Testis (tissue), 5 donors: ENCODE measurements around the gene NR2E1. TPM values are rescaled to one million over a fixed set of nuclear protein-coding genes. Genes with fewer than 3 reads are reported as not detected.

Experiments
- DNase-seq: peaks from one replicate; pipeline ENCODE4 v3.0.0-alpha.2; 2019
- H3K27ac ChIP-seq, 2 donors: fragments of 200-600 bp; sonication (generic); one replicate each; pipeline ENCODE4 v1.5.1; 2019
- H3K27me3 ChIP-seq: fragments of 200-600 bp; sonication (generic); one replicate; pipeline ENCODE4 v1.5.1; 2019
- H3K36me3 ChIP-seq: fragments of 200-600 bp; sonication (generic); one replicate; pipeline ENCODE4 v1.5.1; 2017; ENCODE audit warnings: low read depth; ENCODE audit errors: missing control alignments
- H3K4me1 ChIP-seq: fragments of 200-600 bp; sonication (generic); one replicate; pipeline ENCODE4 v1.5.1; 2019
- H3K4me3 ChIP-seq, 2 donors: fragments of 200-600 bp; sonication (generic); one replicate each; pipeline ENCODE4 v1.5.1; 2017 to 2019
- H3K9me3 ChIP-seq: fragments of 200-600 bp; sonication (generic); one replicate; pipeline ENCODE4 v1.5.1; 2017
- CTCF ChIP-seq, 3 experiments: fragments of 450-650 bp in 2 of 3; fragments of 200-600 bp in 1 of 3; sonication (generic) in 1 of 3; IDR thresholded peaks; one replicate each; pipeline ENCODE4 v1.5.1; 2016 to 2019; ENCODE audit warnings: antibody characterized with exemption in 3 of 3, mild to moderate bottlenecking in 2 of 3, moderate library complexity in 1 of 3
- POLR2A ChIP-seq: fragments of 450-650 bp; IDR thresholded peaks from one replicate; pipeline ENCODE4 v1.6.1; 2017; ENCODE audit warnings: antibody characterized with exemption, mild to moderate bottlenecking, moderate library complexity
- WGBS, 2 donors: methylation state at CpG; one replicate each; pipeline ENCODE4 v1.1.5; 2018; 5-methylcytosine and 5-hydroxymethylcytosine counted together
- intact Hi-C: fragments of 100-400 bp; cut with DNase I; formaldehyde crosslinking; loops from one replicate; pipeline ENCODE4 v1.15.1; 2023; ENCODE audit warnings: low total_unique reads
- long read RNA-seq, 2 donors: transcript quantifications; one replicate each; lab custom pipeline, GENCODE V29; 2026
- polyA plus RNA-seq: library from polyadenylated mRNA; stranded (reverse); fragments of 350-450 nt; fragmentation: Illumina TruSeq; extraction: RNeasy Lipid Tissue Mini Kit (QIAGEN cat#74804); gene quantifications from one replicate; pipeline ENCODE4 v1.2.3, GENCODE V29; 2014; ENCODE audit warnings: low read depth, low replicate concordance; ENCODE audit not compliant: insufficient read depth
- total RNA-seq, 2 donors: library from RNA; depleted of rRNA; stranded (reverse); fragments of >200 nt; gene quantifications; one replicate each; pipeline ENCODE4 v1.2.3, GENCODE V29; 2016

The NR2E1 gene
- total RNA-seq = under 1 TPM; 0.12 to 0.39 TPM
- 0.30 TPM for polyA plus RNA-seq
- long read RNA-seq, donor 1, partial matches to known transcripts = 190 of 526 reads
- long read RNA-seq, donor 1, other reads (novel, unspliced or antisense) = 336 of 526 reads
- long read RNA-seq, donor 2, partial matches to known transcripts = 110 of 256 reads
- long read RNA-seq, donor 2, other reads (novel, unspliced or antisense) = 146 of 256 reads

GRCh38 chr6:108165714-108166663 is at the start of gene NR2E1:
Gene NR2E1, plus strand, starts transcription at chr6:108166022. Its CDS starts 744 bp downstream, at chr6:108166766.
- DNase-seq = no peak
- Histone ChIP-seq H3K27ac (no peak within 1 kb of the TSS), H3K27me3 (peaks cover 3% of the 10 kb centered on the region), H3K36me3 (no peaks in the 10 kb centered on the region), H3K4me1 (peaks cover 29% of the 10 kb centered on the region), H3K4me3 (peak within 1 kb of the TSS in 1 of 2 donors; percentile 27), H3K9me3 (no peaks in the 10 kb centered on the region)
- TF ChIP-seq CTCF (IDR thresholded peaks at IDR 0.05) (no peak), POLR2A (no peak)
- intact Hi-C loops = no loop called here
- 5% methylated on average over 51 to 54 of the region's 54 CpGs for WGBS, 2 donors

- Histone ChIP-seq H3K9me3 (no peaks in the 10 kb centered on the region), H3K4me1 (peaks cover 40% of the 10 kb centered on the region), H3K4me3 (no peak overlapping the region), H3K27ac (no peak overlapping the region), H3K36me3 (no peaks in the 10 kb centered on the region), H3K27me3 (no peaks in the 10 kb centered on the region)
- TF ChIP-seq CTCF (IDR thresholded peaks at IDR 0.05) (no peak), POLR2A (no peak)
- intact Hi-C loops = loop anchor here (10.0 kb wide), 1 partner anchor 378 kb away; no protein-coding TSS in a partner anchor
- 20 to 27% methylated on average over 30 to 46 of the region's 46 CpGs for WGBS, 2 donors
- DNase-seq = no peak
Observed at GRCh38 chr6:108116546-108117426, 49.0 kb upstream of the NR2E1 start.

GRCh38 chr6:108117427-108118358 is 48.1 kb upstream of the NR2E1 start:
- TF ChIP-seq POLR2A = no peak
- no peak for TF ChIP-seq CTCF (IDR thresholded peaks at IDR 0.05)
- no peak for DNase-seq

GRCh38 chr6:108118359-108118724 is 47.5 kb upstream of the NR2E1 start:
- TF ChIP-seq POLR2A (no peak), CTCF (IDR thresholded peaks at IDR 0.05) (no peak)
- peaks cover 38% of the 10 kb centered on the region for H3K4me1 ChIP-seq
- 2% methylated on average over 11 to 28 of the region's 45 CpGs for WGBS, 2 donors
- no peaks in the 10 kb centered on the region for H3K27me3 ChIP-seq
- peak overlapping the region; percentile 53 to 63 for H3K4me3 ChIP-seq
- H3K27ac ChIP-seq = no peak overlapping the region
- no peak for DNase-seq
- no peaks in the 10 kb centered on the region for H3K9me3 ChIP-seq
- no peaks in the 10 kb centered on the region for H3K36me3 ChIP-seq
- intact Hi-C loops = loop anchor here (10.0 kb wide), 1 partner anchor 376 kb away; no protein-coding TSS in a partner anchor

More at GRCh38 chr6:108117427-108118358, 48.1 kb upstream of the NR2E1 start:
- Histone ChIP-seq H3K4me1 (peaks cover 40% of the 10 kb centered on the region), H3K9me3 (no peaks in the 10 kb centered on the region), H3K4me3 (peak overlapping the region; percentile 53 to 63), H3K27ac (no peak overlapping the region), H3K27me3 (no peaks in the 10 kb centered on the region), H3K36me3 (no peaks in the 10 kb centered on the region)
- 1 to 2% methylated on average over 38 to 70 of the region's 72 CpGs for WGBS, 2 donors
- intact Hi-C loops = loop anchor here (10.0 kb wide), 1 partner anchor 377 kb away; no protein-coding TSS in a partner anchor
